SK-N-SH (cell line): ENCODE data around the gene MYADML2. TPM values are rescaled to one million over a fixed set of nuclear protein-coding genes. Genes with fewer than 3 reads are reported as not detected.

Experiments used
- CTCF ChIA-PET: fragments of 300-600, 350-600 bp; formaldehyde crosslinking; extraction: SDS; loops from one replicate; lab custom pipeline; 2021; lab: Yijun Ruan, JAX
- POLR2A ChIA-PET: fragments of 350-600 bp; sonication (Branson Sonifier 250); formaldehyde crosslinking; extraction: SDS; loops from one replicate; lab custom pipeline; 2020; ENCODE audit warnings: antibody characterized with exemption, inconsistent platforms; lab: Yijun Ruan, JAX
- DNase-seq: peaks from one replicate; pipeline ENCODE4 v3.0.0; 2012
- H2AFZ ChIP-seq: fragments of 200-600 bp; sonication (generic); 2 replicates; pipeline ENCODE4 v1.8.1; 2016; ENCODE audit warnings: antibody characterized with exemption, mild to moderate bottlenecking, low read depth
- H3F3A ChIP-seq: fragments of 200-600 bp; sonication (generic); replicated peaks from 2 replicates; pipeline ENCODE3; 2016; ENCODE audit warnings: antibody characterized with exemption, mild to moderate bottlenecking; ENCODE audit not compliant: insufficient read depth
- H3K27ac ChIP-seq, 2 experiments: fragments of 200-500 bp in 1 of 2; fragments of 200-600 bp in 1 of 2; sonication (Bioruptor generic) in 1 of 2; sonication (generic), shearing (Covaris generic) in 1 of 2; 2 replicates each; pipeline versions ENCODE4 v1.5.1 to v1.6.1; 2014 to 2016; ENCODE audit warnings: low read depth in 2 of 2, inconsistent platforms in 1 of 2, low read length in 1 of 2, mild to moderate bottlenecking in 1 of 2, mixed read lengths in 1 of 2
- H3K27me3 ChIP-seq: fragments of 200-600 bp; sonication (generic), shearing (Covaris generic); 2 replicates; pipeline ENCODE4 v1.6.1; 2016; ENCODE audit warnings: mixed run types; ENCODE audit not compliant: insufficient read depth
- H3K36me3 ChIP-seq, 2 experiments: fragments of 200-500 bp in 1 of 2; fragments of 200-600 bp in 1 of 2; sonication (Bioruptor generic) in 1 of 2; sonication (generic) in 1 of 2; replicated peaks in 1 of 2; 2 replicates each; pipeline versions ENCODE3 to v1.5.1; 2014 to 2016; ENCODE audit warnings: low read length in 1 of 2, mild to moderate bottlenecking in 1 of 2; ENCODE audit not compliant: insufficient read depth in 2 of 2, control insufficient read depth in 1 of 2
- H3K4me1 ChIP-seq, 2 experiments: fragments of 200-500 bp in 1 of 2; fragments of 200-600 bp in 1 of 2; sonication (Bioruptor generic) in 1 of 2; sonication (generic), shearing (Covaris generic) in 1 of 2; 2 replicates each; pipeline versions ENCODE4 v1.5.1 to v1.6.1; 2014 to 2016; ENCODE audit warnings: low read depth in 1 of 2, low read length in 1 of 2, mixed run types in 1 of 2; ENCODE audit not compliant: insufficient read depth in 2 of 2, control insufficient read depth in 1 of 2
- H3K4me2 ChIP-seq: fragments of 200-600 bp; sonication (generic), shearing (Covaris generic); 2 replicates; pipeline ENCODE4 v1.6.1; 2017; ENCODE audit warnings: mixed run types
- H3K4me3 ChIP-seq, 2 experiments: fragments of 200-500 bp in 1 of 2; fragments of 200-600 bp in 1 of 2; sonication (Bioruptor generic) in 1 of 2; sonication (generic), shearing (Covaris generic) in 1 of 2; 2 replicates each; pipeline versions ENCODE4 v1.5.1 to v1.8.1; 2014 to 2016; ENCODE audit warnings: low read depth in 2 of 2, inconsistent platforms in 1 of 2, low read length in 1 of 2, mild to moderate bottlenecking in 1 of 2, mixed read lengths in 1 of 2, moderate library complexity in 1 of 2
- H3K79me2 ChIP-seq: fragments of 200-600 bp; sonication (generic); 2 replicates; pipeline ENCODE4 v1.8.1; 2017; ENCODE audit warnings: mild to moderate bottlenecking; ENCODE audit not compliant: insufficient read depth
- H3K9ac ChIP-seq: fragments of 200-600 bp; sonication (generic); 2 replicates; pipeline ENCODE4 v1.6.1; 2017; ENCODE audit warnings: mixed run types
- H3K9me2 ChIP-seq: fragments of 200-600 bp; sonication (generic); 2 replicates; pipeline ENCODE4 v1.6.1; 2017; ENCODE audit warnings: mixed run types
- H3K9me3 ChIP-seq: fragments of 200-600 bp; sonication (generic); 2 replicates; pipeline ENCODE4 v1.6.1; 2017; ENCODE audit warnings: mixed run types, mild to moderate bottlenecking, moderate library complexity
- H4K20me1 ChIP-seq: fragments of 200-600 bp; sonication (generic); 2 replicates; pipeline ENCODE4 v1.6.1; 2017; ENCODE audit warnings: mild to moderate bottlenecking, mixed run types; ENCODE audit not compliant: insufficient read depth
- ELF1 ChIP-seq: IDR thresholded peaks from 2 replicates; pipeline ENCODE4 v1.4.0; 2012
- FOSL2 ChIP-seq: IDR thresholded peaks from 2 replicates; pipeline ENCODE4 v1.4.0; 2012; ENCODE audit warnings: low read depth, mild to moderate bottlenecking, moderate library complexity, borderline replicate concordance
- FOXM1 ChIP-seq: IDR thresholded peaks from 2 replicates; pipeline ENCODE4 v1.4.0; 2012; ENCODE audit warnings: low read depth, mild to moderate bottlenecking
- GATA2 ChIP-seq: sonication (generic); formaldehyde crosslinking; IDR thresholded peaks from 2 replicates; pipeline ENCODE4 v1.5.0; 2020; ENCODE audit warnings: mild to moderate bottlenecking, missing genetic modification reagents
- MEF2A ChIP-seq: IDR thresholded peaks from 2 replicates; pipeline ENCODE4 v1.4.0; 2012; ENCODE audit warnings: low read depth, borderline replicate concordance
- NFIC ChIP-seq: IDR thresholded peaks from 2 replicates; pipeline ENCODE4 v1.4.0; 2012; ENCODE audit warnings: borderline replicate concordance
- NRF1 ChIP-seq: IDR thresholded peaks from 2 replicates; pipeline ENCODE4 v1.6.1; 2012; ENCODE audit warnings: low read depth, mild to moderate bottlenecking, low read length
- RAD21 ChIP-seq: IDR thresholded peaks from 2 replicates; pipeline ENCODE4 v1.6.1; 2012; ENCODE audit warnings: mild to moderate bottlenecking, low read length
- RCOR1 ChIP-seq: fragments of 150-350 bp; IDR thresholded peaks from 2 replicates; pipeline ENCODE4 v1.6.1; 2017; ENCODE audit warnings: antibody characterized with exemption, low read length
- SMC3 ChIP-seq: IDR thresholded peaks from 2 replicates; pipeline ENCODE4 v1.6.1; 2012; ENCODE audit warnings: low read depth, low read length, improper control_type of control experiment
- WGBS: methylation state at CpG from one replicate; pipeline ENCODE4 v1.1.6; 2017; ENCODE audit warnings: low lambda C conversion rate; 5-methylcytosine and 5-hydroxymethylcytosine counted together
- polyA plus RNA-seq, 3 experiments: library from polyadenylated mRNA; depleted of rRNA; stranded (reverse); fragments of >200 nt; gene quantifications; 2 replicates each; pipeline ENCODE4 v1.2.3, GENCODE V29; 2012
- TF ChIP-seq, protein P1 (sequence below): IDR thresholded peaks from 2 replicates; pipeline ENCODE4 v1.4.0; 2012; ENCODE audit warnings: low read depth, borderline replicate concordance
- TF ChIP-seq, protein P2 (sequence below): IDR thresholded peaks from 2 replicates; pipeline ENCODE4 v1.6.1; 2012; ENCODE audit warnings: mild to moderate bottlenecking, low read depth, low read length, moderate library complexity
- TF ChIP-seq, protein P3 (sequence below): IDR thresholded peaks from 2 replicates; pipeline ENCODE4 v1.4.0; 2012; ENCODE audit warnings: low read depth
- TF ChIP-seq, protein P4 (sequence below): IDR thresholded peaks from 2 replicates; pipeline ENCODE4 v1.4.0; 2012; ENCODE audit warnings: low read depth, borderline replicate concordance

MYADML2 gene
- polyA plus RNA-seq, 1 of the 3 experiments (the other 2 are of a cell fraction): not detected

DNA sequence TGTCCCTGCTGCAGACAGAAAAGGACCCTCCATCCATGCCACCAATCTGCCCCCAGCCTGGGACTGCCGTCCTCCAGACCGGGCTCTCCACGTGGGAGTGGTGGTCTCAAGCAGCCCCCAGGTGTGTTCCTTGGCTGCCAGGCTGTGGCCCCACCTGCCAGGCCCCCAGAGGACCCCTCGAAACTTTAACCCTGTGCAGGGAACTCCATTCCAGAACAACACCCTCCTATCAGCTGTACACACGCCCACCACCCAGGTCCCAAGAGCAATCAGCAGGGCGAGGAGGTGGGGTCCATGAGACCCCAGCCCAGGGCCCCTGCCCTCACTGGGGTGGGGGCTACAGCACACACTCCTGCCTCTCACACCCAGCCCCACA, 11.3 kb downstream of the MYADML2 start:
- H3K36me3 ChIP-seq: peaks cover 0 to 20% of the 10 kb centered on the region in 2 experiments
- no peak overlapping the region for H2AFZ ChIP-seq
- peak overlapping the region; percentile 91; the same call in 1 of the 2 replicates for H3K9ac ChIP-seq
- 90% methylated on average over 6 of the region's 6 CpGs for WGBS
- no peaks in the 10 kb centered on the region for H3K9me3 ChIP-seq
- H3F3A ChIP-seq: peaks cover 10% of the 10 kb centered on the region
- H4K20me1 ChIP-seq: peaks cover 7% of the 10 kb centered on the region; the same call in 1 of the 2 replicates
- TF ChIP-seq, protein P1, sequence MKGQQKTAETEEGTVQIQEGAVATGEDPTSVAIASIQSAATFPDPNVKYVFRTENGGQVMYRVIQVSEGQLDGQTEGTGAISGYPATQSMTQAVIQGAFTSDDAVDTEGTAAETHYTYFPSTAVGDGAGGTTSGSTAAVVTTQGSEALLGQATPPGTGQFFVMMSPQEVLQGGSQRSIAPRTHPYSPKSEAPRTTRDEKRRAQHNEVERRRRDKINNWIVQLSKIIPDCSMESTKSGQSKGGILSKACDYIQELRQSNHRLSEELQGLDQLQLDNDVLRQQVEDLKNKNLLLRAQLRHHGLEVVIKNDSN: no peak
- TF ChIP-seq NRF1 (no peak), SMC3 (no peak), NFIC (no peak), GATA2 (CRISPR knock-in tag) (no peak), ELF1 (no peak), RAD21 (no peak), FOSL2 (no peak), FOXM1 (no peak), MEF2A (no peak), RCOR1 (no peak)
- TF ChIP-seq, protein P2, sequence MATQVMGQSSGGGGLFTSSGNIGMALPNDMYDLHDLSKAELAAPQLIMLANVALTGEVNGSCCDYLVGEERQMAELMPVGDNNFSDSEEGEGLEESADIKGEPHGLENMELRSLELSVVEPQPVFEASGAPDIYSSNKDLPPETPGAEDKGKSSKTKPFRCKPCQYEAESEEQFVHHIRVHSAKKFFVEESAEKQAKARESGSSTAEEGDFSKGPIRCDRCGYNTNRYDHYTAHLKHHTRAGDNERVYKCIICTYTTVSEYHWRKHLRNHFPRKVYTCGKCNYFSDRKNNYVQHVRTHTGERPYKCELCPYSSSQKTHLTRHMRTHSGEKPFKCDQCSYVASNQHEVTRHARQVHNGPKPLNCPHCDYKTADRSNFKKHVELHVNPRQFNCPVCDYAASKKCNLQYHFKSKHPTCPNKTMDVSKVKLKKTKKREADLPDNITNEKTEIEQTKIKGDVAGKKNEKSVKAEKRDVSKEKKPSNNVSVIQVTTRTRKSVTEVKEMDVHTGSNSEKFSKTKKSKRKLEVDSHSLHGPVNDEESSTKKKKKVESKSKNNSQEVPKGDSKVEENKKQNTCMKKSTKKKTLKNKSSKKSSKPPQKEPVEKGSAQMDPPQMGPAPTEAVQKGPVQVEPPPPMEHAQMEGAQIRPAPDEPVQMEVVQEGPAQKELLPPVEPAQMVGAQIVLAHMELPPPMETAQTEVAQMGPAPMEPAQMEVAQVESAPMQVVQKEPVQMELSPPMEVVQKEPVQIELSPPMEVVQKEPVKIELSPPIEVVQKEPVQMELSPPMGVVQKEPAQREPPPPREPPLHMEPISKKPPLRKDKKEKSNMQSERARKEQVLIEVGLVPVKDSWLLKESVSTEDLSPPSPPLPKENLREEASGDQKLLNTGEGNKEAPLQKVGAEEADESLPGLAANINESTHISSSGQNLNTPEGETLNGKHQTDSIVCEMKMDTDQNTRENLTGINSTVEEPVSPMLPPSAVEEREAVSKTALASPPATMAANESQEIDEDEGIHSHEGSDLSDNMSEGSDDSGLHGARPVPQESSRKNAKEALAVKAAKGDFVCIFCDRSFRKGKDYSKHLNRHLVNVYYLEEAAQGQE: no peak
- TF ChIP-seq, protein P3, sequence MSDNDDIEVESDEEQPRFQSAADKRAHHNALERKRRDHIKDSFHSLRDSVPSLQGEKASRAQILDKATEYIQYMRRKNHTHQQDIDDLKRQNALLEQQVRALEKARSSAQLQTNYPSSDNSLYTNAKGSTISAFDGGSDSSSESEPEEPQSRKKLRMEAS: no peak
- TF ChIP-seq, protein P4, sequence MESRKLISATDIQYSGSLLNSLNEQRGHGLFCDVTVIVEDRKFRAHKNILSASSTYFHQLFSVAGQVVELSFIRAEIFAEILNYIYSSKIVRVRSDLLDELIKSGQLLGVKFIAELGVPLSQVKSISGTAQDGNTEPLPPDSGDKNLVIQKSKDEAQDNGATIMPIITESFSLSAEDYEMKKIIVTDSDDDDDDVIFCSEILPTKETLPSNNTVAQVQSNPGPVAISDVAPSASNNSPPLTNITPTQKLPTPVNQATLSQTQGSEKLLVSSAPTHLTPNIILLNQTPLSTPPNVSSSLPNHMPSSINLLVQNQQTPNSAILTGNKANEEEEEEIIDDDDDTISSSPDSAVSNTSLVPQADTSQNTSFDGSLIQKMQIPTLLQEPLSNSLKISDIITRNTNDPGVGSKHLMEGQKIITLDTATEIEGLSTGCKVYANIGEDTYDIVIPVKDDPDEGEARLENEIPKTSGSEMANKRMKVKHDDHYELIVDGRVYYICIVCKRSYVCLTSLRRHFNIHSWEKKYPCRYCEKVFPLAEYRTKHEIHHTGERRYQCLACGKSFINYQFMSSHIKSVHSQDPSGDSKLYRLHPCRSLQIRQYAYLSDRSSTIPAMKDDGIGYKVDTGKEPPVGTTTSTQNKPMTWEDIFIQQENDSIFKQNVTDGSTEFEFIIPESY: no peak
- peaks cover 6 to 19% of the 10 kb centered on the region in 2 experiments; a peak in 2 of 4 replicates for H3K4me1 ChIP-seq
- ChIA-PET POLR2A (interaction anchor here (1.2 to 4.0 kb wide), 3 partner anchors 8 to 26 kb away, joined by 3 to 34 read pairs (median 11); partner anchors contain the start of gene MAFG), CTCF (interaction anchor here (1.2 to 17.7 kb wide), 6 partner anchors 8 to 101 kb away, joined by 3 to 216 read pairs (median 24); partner anchors contain the start of genes CENPX, LRRC45, MAFG and NOTUM)
- H3K4me3 ChIP-seq: peak overlapping the region; percentile 24 to 100
- H3K27me3 ChIP-seq: no peaks in the 10 kb centered on the region
- H3K4me2 ChIP-seq: peak overlapping the region; percentile 100
- H3K27ac ChIP-seq: no peak overlapping the region
- H3K79me2 ChIP-seq: peaks cover 19% of the 10 kb centered on the region
- no peak for DNase-seq
- H3K9me2 ChIP-seq: no peaks in the 10 kb centered on the region
